Activated CD8-positive, alpha-beta memory T cell treated with anti-CD3 and anti-CD28 coated beads for 48 hours (primary cell): ENCODE measurements around the gene RWDD1.
"Not testable (repeated sequence)": the region's sequence is repeated elsewhere in the genome, so short reads cannot be mapped to it uniquely, and the experiment has no call there.

Experiments used
- DNase-seq, 3 experiments: peaks; one replicate each; pipeline ENCODE4 v3.0.0-alpha.2; 2020; ENCODE audit warnings: low read depth in 2 of 3, low spot score in 2 of 3

RWDD1 gene

GRCh38 chr6:116557893-116558292 lies 13.4 kb upstream of the RWDD1 start:
- no peak for DNase-seq

GRCh38 chr6:116560130-116560529 lies 11.2 kb upstream of the RWDD1 start:
- no peak for DNase-seq

- no peak for DNase-seq
These were observed 9.8 kb upstream of the RWDD1 start for GRCh38 chr6:116561377-116562018.

- no peak for DNase-seq
These were observed 9.3 kb upstream of the RWDD1 start for GRCh38 chr6:116562019-116562403.

- DNase-seq, result no peak
These were observed 8.7 kb upstream of the RWDD1 start for GRCh38 chr6:116562614-116563013.

GRCh38 chr6:116563830-116564229 lies 7.5 kb upstream of the RWDD1 start:
- no peak for DNase-seq

- DNase-seq, result no peak
These were observed 7.0 kb upstream of the RWDD1 start for GRCh38 chr6:116564311-116564710.

GRCh38 chr6:116564921-116565872 lies 6.1 kb upstream of the RWDD1 start:
- DNase-seq, result no peak

- DNase-seq, result no peak
These were observed 3.2 kb upstream of the RWDD1 start for GRCh38 chr6:116568111-116568510.

- DNase-seq, result no peak
These were observed 2.2 kb upstream of the RWDD1 start for GRCh38 chr6:116568821-116569755.

GRCh38 chr6:116571683-116572000 lies 338 bp downstream of the RWDD1 start:
- DNase-seq, result no peak

- DNase-seq, result no peak
These were observed 858 bp downstream of the RWDD1 start for GRCh38 chr6:116572162-116572561.

GRCh38 chr6:116575227-116575626 lies 3.9 kb downstream of the RWDD1 start:
- DNase-seq, result no peak

GRCh38 chr6:116577486-116577885 lies 6.2 kb downstream of the RWDD1 start:
- DNase-seq, result no peak

GRCh38 chr6:116578335-116578734 lies 7.0 kb downstream of the RWDD1 start:
- DNase-seq, result no peak

GRCh38 chr6:116579143-116579542 lies 7.8 kb downstream of the RWDD1 start:
- DNase-seq, result no peak

- DNase-seq, result no peak
These were observed 8.9 kb downstream of the RWDD1 start for GRCh38 chr6:116580198-116580597.

- DNase-seq, result no peak
These were observed 15.0 kb downstream of the RWDD1 start for GRCh38 chr6:116586276-116586675.

- no peak for DNase-seq
These were observed 15.4 kb downstream of the RWDD1 start for GRCh38 chr6:116586738-116587137.

GRCh38 chr6:116595247-116595646 lies 23.9 kb downstream of the RWDD1 start:
- DNase-seq, result no peak

- DNase-seq, result no peak
These were observed 25.5 kb downstream of the RWDD1 start for GRCh38 chr6:116596815-116597214.

- not testable (repeated sequence) for DNase-seq
These were observed 32.6 kb downstream of the RWDD1 start for GRCh38 chr6:116603916-116604315.
